ENCODE measurements around the gene RNF217. TPM values are rescaled to one million over a fixed set of nuclear protein-coding genes. Genes with fewer than 3 reads are reported as not detected.
"Not testable (repeated sequence)": the region's sequence is repeated elsewhere in the genome, so short reads cannot be mapped to it uniquely, and the experiment has no call there.

Gene RNF217
- total RNA-seq, 3 donors from 2014 or later = 0.60 to 1.2 (median 0.90) TPM

- DNase-seq (no peak), ATAC-seq (no peak)
- Mint-ChIP-seq H3K9me3 (no peaks in the 10 kb centered on the region), H3K27me3 (ENCODE audit: low read depth) (peaks cover 13% of the 10 kb centered on the region), H3K4me1 (ENCODE audit: low read depth) (no peaks in the 10 kb centered on the region), H3K36me3 (ENCODE audit: insufficient read depth) (no peaks in the 10 kb centered on the region), H3K4me3 (no peak overlapping the region)
These were observed 7.0 kb upstream of the RNF217 start for GRCh38 chr6:124955108-124955856.

- H3K9me3 Mint-ChIP-seq = no peaks in the 10 kb centered on the region
- H3K36me3 Mint-ChIP-seq (ENCODE audit: insufficient read depth) = no peaks in the 10 kb centered on the region
- H3K4me3 Mint-ChIP-seq = no peak overlapping the region
These were observed 6.2 kb upstream of the RNF217 start for GRCh38 chr6:124956018-124956417.

GRCh38 chr6:124958149-124958548 lies 4.1 kb upstream of the RNF217 start:
- Mint-ChIP-seq H3K9me3 (no peaks in the 10 kb centered on the region), H3K27me3 (ENCODE audit: low read depth) (peaks cover 28% of the 10 kb centered on the region), H3K4me3 (no peak overlapping the region), H3K36me3 (ENCODE audit: insufficient read depth) (no peaks in the 10 kb centered on the region), H3K4me1 (ENCODE audit: low read depth) (peaks cover 10% of the 10 kb centered on the region)
- ATAC-seq = no peak
- no peak for DNase-seq

More at GRCh38 chr6:124956018-124956417, 6.2 kb upstream of the RNF217 start:
- DNase-seq (no peak), ATAC-seq (no peak)
- Mint-ChIP-seq H3K4me1 (ENCODE audit: low read depth) (peaks cover under 1% of the 10 kb centered on the region), H3K27me3 (ENCODE audit: low read depth) (peaks cover 18% of the 10 kb centered on the region)

GRCh38 chr6:124958759-124959354 lies 3.4 kb upstream of the RNF217 start:
- no peak for DNase-seq
- peak; percentile 35 to 58 for ATAC-seq
- H3K4me1 Mint-ChIP-seq (ENCODE audit: low read depth) = peaks cover 13% of the 10 kb centered on the region
- no peaks in the 10 kb centered on the region for H3K36me3 Mint-ChIP-seq (ENCODE audit: insufficient read depth)
- peaks cover 32% of the 10 kb centered on the region for H3K27me3 Mint-ChIP-seq (ENCODE audit: low read depth)
- H3K4me3 Mint-ChIP-seq = no peak overlapping the region
- H3K9me3 Mint-ChIP-seq = no peaks in the 10 kb centered on the region

GRCh38 chr6:124960757-124961463 lies 1.3 kb upstream of the RNF217 start:
- Mint-ChIP-seq H3K4me1 (ENCODE audit: low read depth) (peaks cover 13% of the 10 kb centered on the region), H3K4me3 (peak overlapping the region; percentile 71), H3K9me3 (no peaks in the 10 kb centered on the region), H3K36me3 (ENCODE audit: insufficient read depth) (no peaks in the 10 kb centered on the region), H3K27me3 (ENCODE audit: low read depth) (peaks cover 42% of the 10 kb centered on the region)
- DNase-seq (no peak), ATAC-seq (no peak)

GRCh38 chr6:124961464-124961776 lies 817 bp upstream of the RNF217 start:
- peaks cover 42% of the 10 kb centered on the region for H3K27me3 Mint-ChIP-seq (ENCODE audit: low read depth)
- peak overlapping the region; percentile 71 for H3K4me3 Mint-ChIP-seq
- H3K9me3 Mint-ChIP-seq = no peaks in the 10 kb centered on the region
- DNase-seq (no peak), ATAC-seq (no peak)
- H3K4me1 Mint-ChIP-seq (ENCODE audit: low read depth) = peaks cover 13% of the 10 kb centered on the region
- H3K36me3 Mint-ChIP-seq (ENCODE audit: insufficient read depth) = no peaks in the 10 kb centered on the region

GRCh38 chr6:124962639-124963415 lies 590 bp downstream of the RNF217 start:
- DNase-seq (no peak), ATAC-seq (peak; percentile 44 to 53)
- Mint-ChIP-seq H3K4me1 (ENCODE audit: low read depth) (peaks cover 13% of the 10 kb centered on the region), H3K4me3 (peak overlapping the region; percentile 51), H3K9me3 (no peaks in the 10 kb centered on the region), H3K27me3 (ENCODE audit: low read depth) (peaks cover 34% of the 10 kb centered on the region), H3K36me3 (ENCODE audit: insufficient read depth) (no peaks in the 10 kb centered on the region)

- H3K27me3 Mint-ChIP-seq (ENCODE audit: low read depth) = peaks cover 34% of the 10 kb centered on the region
- no peaks in the 10 kb centered on the region for H3K36me3 Mint-ChIP-seq (ENCODE audit: insufficient read depth)
- peak overlapping the region; percentile 51 for H3K4me3 Mint-ChIP-seq
- H3K4me1 Mint-ChIP-seq (ENCODE audit: low read depth) = peaks cover 13% of the 10 kb centered on the region
- DNase-seq = no peak
- no peak for ATAC-seq
- no peaks in the 10 kb centered on the region for H3K9me3 Mint-ChIP-seq
These were observed 1.2 kb downstream of the RNF217 start for GRCh38 chr6:124963416-124963785.

- Mint-ChIP-seq H3K36me3 (ENCODE audit: insufficient read depth) (no peaks in the 10 kb centered on the region), H3K4me3 (peak overlapping the region; percentile 51), H3K9me3 (no peaks in the 10 kb centered on the region), H3K27me3 (ENCODE audit: low read depth) (peaks cover 34% of the 10 kb centered on the region), H3K4me1 (ENCODE audit: low read depth) (peaks cover 13% of the 10 kb centered on the region)
- DNase-seq = no peak
- ATAC-seq = no peak
These were observed 1.9 kb downstream of the RNF217 start for GRCh38 chr6:124963831-124964763.

- H3K27me3 Mint-ChIP-seq (ENCODE audit: low read depth) = peaks cover 33% of the 10 kb centered on the region
- DNase-seq = no peak
- ATAC-seq = no peak
- no peaks in the 10 kb centered on the region for H3K36me3 Mint-ChIP-seq (ENCODE audit: insufficient read depth)
- H3K4me1 Mint-ChIP-seq (ENCODE audit: low read depth) = peaks cover 13% of the 10 kb centered on the region
- no peaks in the 10 kb centered on the region for H3K9me3 Mint-ChIP-seq
- H3K4me3 Mint-ChIP-seq = no peak overlapping the region
These were observed 2.5 kb downstream of the RNF217 start for GRCh38 chr6:124964764-124965105.

- not testable (repeated sequence) for DNase-seq; H3K4me3 Mint-ChIP-seq; H3K9me3 Mint-ChIP-seq; H3K36me3 Mint-ChIP-seq (ENCODE audit: insufficient read depth); ATAC-seq
- Mint-ChIP-seq H3K27me3 (ENCODE audit: low read depth) (peaks cover 28% of the 10 kb centered on the region), H3K4me1 (ENCODE audit: low read depth) (peaks cover 13% of the 10 kb centered on the region)
These were observed 3.2 kb downstream of the RNF217 start for GRCh38 chr6:124965424-124965850.

- no peak overlapping the region for H3K4me3 Mint-ChIP-seq
- H3K4me1 Mint-ChIP-seq (ENCODE audit: low read depth) = peaks cover 5% of the 10 kb centered on the region
- H3K9me3 Mint-ChIP-seq = peaks cover 4% of the 10 kb centered on the region
- H3K36me3 Mint-ChIP-seq (ENCODE audit: insufficient read depth) = no peaks in the 10 kb centered on the region
- DNase-seq (no peak), ATAC-seq (no peak)
- peaks cover 16% of the 10 kb centered on the region for H3K27me3 Mint-ChIP-seq (ENCODE audit: low read depth)
These were observed 5.2 kb downstream of the RNF217 start for GRCh38 chr6:124967444-124967843.

- Mint-ChIP-seq H3K9me3 (peaks cover 4% of the 10 kb centered on the region), H3K4me3 (no peak overlapping the region)
- no peak for DNase-seq
These were observed 6.2 kb downstream of the RNF217 start for GRCh38 chr6:124968401-124968800.

More at GRCh38 chr6:124968401-124968800, 6.2 kb downstream of the RNF217 start:
- H3K36me3 Mint-ChIP-seq (ENCODE audit: insufficient read depth) = no peaks in the 10 kb centered on the region
- H3K4me1 Mint-ChIP-seq (ENCODE audit: low read depth) = peaks cover 1% of the 10 kb centered on the region
- no peak for ATAC-seq
- peaks cover 12% of the 10 kb centered on the region for H3K27me3 Mint-ChIP-seq (ENCODE audit: low read depth)

All from activated T-cell treated with anti-CD3 and anti-CD28 coated beads, Interleukin-2, amount 50 U/mL, for 4 hours (primary cell).